NCI-H524 (cell line): ENCODE results near the gene ANKAR.
"Not testable (repeated sequence)": the region's sequence is repeated elsewhere in the genome, so short reads cannot be mapped to it uniquely, and the experiment has no call there.

Source experiments
- DNase-seq, 2 experiments: peaks; one replicate each; lab custom pipeline; 2025; lab: John Stamatoyannopoulos, UW

ANKAR gene, protein sequence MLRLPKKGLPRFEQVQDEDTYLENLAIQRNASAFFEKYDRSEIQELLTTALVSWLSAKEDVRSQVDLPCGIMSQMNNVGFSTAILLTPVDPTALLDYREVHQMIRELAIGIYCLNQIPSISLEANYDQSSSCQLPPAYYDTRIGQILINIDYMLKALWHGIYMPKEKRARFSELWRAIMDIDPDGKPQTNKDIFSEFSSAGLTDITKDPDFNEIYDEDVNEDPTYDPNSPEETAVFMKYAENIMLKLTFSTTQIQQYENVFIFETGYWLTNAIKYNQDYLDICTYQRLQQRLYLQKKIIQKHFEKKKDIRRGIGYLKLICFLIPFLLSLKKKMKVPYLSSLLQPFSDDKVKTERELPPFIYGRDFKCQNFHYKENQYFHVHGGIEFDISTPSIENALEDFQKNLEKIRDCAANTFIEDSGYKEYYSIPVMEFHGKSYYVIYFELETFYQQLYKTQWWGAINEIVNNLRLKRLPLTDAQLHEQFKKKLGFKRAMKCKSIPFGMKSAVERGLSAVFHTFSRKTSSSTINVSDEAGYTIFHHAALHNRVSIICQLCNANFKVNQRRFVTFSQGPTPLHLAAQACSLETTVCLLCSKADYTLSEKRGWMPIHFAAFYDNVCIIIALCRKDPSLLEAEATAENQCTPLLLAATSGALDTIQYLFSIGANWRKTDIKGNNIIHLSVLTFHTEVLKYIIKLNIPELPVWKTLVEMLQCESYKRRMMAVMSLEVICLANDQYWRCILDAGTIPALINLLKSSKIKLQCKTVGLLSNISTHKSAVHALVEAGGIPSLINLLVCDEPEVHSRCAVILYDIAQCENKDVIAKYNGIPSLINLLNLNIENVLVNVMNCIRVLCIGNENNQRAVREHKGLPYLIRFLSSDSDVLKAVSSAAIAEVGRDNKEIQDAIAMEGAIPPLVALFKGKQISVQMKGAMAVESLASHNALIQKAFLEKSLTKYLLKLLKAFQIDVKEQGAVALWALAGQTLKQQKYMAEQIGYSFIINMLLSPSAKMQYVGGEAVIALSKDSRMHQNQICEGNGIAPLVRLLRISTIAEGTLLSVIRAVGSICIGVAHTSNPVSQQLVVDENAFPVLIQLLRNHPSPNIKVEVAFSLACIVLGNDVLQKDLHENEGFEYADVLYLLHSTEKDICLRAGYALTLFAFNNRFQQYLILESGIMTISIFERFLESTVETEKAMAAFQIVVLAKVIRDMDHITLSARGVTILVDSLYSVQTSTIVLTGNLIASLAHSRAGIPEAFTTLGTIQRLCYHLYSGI (N-terminal part only)

DNA sequence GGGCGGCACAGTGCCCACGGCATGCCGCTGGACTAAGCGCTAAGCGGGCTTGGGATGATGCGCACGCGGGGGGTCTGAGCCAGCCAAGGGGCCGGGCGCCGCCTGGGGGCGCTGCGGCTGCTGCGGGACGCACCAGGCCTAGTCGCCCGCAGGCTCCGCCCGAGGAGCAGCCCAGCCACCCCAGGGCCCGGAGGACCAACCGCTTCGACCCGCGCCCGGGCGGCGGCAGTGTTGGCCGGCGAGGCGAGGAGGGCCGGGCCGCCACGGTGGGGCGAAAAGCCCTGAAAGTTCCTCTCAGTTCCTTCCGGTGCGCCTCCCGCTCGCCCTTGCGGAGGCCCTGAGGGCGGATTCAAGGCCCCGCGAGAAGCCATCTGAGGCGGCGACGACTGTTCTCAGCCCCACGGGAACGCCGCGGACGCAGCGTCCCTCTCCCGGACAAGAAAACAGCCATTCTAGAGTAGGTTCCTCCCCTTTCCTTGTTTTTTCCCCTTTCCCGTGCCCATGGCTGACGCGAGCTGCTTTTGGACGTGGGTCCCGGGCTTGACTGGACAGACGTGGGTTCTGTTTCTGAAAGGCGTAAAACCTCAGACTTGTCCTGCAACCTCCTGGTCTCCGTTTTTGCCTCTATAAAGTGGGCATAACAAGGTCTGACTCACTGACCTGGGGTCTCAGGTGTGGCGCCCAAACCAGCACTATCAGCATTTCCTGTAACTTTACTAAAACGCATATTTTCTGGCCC is at the start of gene ANKAR:
TSS of gene ANKAR (plus strand) at position 297 of the 739 bp plus-strand sequence. CDS start 1,821 bp downstream, outside the sequence.
- DNase-seq = no peak

DNA sequence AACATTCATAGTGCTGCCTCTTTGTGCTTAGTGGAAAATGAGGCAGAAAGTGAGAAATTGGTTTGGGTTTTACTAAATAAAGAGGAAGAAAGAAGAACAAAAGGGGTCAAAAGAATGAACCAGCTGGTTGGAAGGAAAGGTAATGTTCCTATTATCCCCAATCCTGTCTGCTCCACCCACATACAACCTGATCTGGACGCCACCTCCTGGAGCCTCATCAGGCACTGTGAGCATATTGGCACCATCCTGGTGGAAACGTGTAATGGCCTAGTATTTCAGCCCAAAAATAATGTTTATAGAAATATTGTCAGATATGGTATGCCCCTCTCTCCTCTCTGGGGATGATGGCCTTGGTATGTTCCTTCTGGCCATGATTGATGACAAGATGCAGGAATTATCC is 48.8 kb upstream of the ANKAR start:
- DNase-seq = no peak

DNA sequence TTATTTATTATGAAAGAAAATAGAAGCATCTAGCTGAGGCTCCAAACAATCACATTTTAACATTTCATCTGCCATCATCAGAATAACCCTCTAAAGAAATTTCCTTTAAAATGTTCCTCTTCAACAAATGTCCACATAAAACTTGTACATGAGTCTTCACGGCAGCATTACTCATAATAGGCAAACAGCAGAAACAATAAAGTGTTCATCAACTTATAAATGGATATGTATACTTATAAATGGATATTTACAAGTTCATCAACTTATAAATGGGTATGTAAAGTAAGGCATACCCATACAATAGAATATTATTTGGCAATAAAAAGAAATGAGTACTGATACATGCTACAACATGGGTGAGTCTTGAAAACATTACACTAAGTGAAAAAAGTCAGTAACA is 46.7 kb upstream of the ANKAR start:
- DNase-seq = no peak

DNA sequence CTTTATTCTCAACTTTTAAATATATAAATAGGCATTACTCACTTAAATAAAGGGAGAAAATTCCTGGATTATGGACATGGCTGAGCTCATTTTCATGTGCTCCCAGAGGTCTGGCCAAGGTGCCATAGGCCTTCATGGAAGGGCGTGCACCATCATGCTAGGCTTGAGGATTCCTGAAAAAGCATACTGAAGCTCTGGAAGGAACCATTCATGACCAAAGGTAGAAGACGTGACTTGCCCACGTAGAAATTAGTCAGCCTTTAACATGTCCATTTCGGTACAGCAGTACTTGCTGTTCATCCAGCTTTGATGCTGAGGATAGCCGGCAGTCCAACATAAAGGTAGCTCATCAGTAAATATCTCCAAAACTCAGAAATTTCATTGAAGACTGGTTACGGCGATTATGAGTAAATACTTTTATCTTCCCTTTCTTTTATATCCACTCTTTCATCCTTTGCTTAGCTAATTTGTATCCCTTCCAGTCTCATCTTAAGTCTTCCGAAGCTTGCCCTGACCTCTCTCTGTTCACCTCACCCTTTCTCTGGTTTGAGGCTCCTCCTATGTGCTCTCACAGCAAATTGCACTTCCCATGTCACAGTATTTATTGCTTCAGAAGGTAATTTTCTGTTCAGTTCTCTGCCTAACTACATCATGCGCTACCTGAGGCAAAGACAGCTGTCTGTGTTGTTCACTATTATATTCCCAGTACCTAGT is 45.5 kb upstream of the ANKAR start:
- no peak for DNase-seq

DNA sequence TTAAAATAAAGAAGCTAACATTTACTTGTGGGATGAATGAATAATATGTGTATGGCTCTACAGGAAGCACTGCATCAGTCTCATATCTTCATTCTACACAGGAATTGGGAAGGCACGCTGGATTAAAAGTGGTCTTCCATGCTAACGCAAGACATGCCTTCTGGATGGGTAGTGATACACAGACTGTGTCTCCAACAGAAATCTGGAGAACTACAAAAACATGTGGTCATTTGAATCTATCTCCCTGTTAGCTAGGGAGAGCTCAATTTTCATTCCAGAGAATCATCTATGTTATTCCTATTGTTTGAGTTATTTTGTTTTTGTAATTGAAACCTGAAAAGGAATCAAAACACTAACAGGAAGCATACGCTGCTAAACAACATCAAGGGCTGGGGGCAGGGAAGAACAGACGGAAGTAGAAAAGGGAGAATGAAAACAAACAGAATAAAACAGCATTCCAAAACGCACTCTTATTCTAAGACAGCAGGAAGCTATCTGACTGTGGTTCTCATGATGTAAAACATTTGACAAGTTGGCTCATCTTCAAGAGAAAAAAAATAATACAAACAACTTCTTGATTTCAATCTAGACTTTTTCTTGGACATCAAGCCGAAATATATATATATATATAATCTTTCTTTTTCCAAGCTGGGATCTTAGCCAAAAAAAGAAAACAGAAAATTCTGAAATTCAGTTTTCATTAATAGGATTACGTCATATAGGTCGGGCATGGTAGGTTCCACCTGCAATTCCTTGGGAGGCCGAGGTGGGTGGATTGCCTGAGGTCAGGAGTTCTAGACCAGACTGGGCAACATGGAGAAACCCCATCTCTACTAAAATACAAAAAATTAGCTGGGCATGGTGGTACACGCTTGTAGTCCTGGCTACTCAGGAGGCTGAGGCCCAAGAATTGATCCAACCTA is 44.7 kb upstream of the ANKAR start:
- no peak for DNase-seq

DNA sequence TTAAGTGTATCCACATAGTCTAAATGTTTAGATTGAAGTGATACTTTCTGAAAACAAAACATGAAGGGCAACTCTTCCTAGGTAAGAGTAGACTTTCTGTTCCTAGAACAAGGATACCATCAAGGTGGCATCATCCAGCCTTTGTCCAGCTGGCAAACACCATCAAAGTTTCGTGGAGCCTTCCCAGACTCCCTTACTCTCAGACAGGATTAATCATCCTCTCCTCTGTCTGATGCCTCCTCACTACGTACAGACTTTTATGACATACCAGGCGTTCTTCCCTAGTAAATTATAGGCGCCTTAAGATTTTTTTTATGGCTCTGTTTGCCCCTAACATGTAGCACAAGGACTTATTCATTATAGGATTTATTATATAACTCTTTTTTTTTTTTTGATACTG is 42.6 kb upstream of the ANKAR start:
- DNase-seq = no peak

DNA sequence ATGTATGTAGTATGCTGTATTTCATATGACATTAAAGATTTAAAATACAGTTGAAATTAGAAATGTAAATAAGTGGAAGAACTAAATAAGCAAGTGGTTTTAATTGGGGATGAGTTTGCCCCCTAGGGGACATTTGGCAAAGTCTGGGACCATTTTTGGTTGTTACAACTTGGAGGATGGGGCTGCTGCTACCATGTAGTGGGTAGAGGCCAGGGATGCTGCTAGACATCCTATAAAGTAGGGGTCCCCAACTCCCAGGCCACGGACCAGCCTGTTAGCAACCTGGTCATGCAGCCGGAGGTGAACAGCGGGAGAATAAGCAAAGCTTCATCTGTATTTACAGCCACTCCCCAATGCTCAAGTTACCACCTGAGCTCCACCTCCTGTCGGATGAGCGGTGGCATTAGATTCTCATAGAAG is 41.1 kb upstream of the ANKAR start:
- DNase-seq = no peak

DNA sequence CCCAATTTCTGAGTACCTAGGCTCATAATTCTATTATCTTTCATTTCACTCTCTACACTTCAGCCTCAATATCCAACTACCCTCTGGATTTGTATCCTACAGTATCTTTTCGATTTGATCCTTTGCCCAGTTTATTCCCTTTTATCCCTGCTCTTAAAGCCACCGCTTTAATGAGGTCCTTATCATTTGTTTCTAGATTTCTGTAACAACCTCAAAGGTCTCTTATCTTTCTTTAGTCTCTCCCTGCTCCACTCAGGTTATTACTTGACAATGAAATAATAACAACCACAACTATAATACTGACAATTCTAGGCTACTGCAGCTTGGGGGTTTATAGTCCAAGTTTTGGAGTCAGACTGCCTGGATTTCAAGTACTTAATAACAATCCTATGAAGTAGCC is 39.1 kb upstream of the ANKAR start:
- DNase-seq = no peak

DNA sequence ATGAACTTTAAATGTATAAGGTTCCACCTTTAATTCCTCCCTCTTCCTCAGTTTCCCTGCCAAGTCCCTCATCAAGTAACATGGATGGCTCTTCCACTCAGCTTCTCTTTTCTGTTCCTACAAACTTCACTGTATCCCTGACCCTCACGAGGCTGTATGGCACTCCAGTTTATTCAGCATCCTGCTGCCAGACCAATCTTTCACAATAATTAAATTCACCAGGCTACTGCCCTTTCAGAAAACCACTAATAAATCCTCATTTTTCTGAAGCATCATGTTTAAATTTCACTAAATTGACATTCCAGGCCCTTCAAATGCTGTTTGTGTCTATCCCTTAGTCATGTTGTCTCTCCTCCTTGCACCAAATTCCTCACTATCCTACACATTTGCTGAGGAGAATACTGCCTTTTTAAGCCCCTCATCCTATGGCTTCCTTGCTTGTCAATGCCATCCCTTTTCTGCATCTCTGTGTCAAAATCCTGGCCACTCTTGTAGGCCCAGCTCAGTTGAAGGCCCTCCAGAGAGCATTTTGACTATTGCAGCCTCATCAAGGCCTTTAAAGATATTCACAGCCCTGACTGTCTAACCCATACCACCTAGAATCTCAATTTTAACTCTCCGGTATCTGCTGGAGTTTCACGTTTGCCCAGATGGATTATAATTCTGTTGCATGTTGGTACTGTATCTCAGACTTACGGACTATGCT is 36.0 kb upstream of the ANKAR start:
- no peak for DNase-seq

DNA sequence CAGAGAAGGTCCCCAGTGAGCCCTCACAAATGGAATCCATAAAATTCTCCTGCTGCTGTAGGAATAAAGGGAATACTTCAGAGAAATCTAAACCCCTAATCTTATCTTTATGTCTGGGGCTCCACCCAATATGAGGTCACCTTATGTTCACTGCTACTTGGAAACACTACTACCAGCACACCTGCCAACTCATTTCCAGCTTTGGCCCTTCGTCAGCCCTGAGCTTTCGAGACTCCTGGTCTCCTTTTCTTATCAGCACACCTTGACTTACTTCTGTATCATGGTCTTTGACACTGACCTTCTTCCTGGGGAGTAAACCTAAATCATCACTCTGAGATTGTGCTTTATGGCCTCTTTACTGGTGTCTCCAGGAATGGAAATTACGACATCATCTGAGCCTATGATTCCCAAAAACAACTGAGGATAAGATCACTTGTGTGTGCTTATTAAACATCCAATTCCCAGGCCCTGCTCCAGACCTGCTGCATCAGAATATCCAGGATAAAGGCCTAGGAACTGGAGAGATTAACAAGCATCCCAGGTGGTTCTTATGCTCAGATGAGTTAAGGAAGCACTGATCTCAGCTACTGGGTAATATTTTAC is 35.4 kb upstream of the ANKAR start:
- no peak for DNase-seq

DNA sequence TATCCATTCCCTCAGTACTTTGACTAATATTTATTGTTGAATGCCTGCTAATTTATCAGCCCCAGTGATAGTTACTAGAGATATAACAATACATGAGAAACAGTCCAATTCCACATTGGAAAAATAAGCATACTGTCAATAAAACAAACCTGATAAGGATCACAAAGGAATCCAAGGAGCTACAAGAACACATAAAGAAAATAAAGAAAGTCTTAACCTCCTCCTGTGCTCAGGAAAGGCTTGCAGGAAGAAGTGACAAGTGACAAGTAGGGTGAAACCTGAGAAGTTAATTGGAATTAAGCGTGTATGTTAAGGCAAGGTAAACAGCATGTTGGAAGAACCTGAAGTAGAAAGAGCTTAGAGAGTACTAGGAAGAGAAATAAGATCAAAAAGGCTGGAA is 33.5 kb upstream of the ANKAR start:
- DNase-seq = peak in 1 of 2 experiments; percentile 42

DNA sequence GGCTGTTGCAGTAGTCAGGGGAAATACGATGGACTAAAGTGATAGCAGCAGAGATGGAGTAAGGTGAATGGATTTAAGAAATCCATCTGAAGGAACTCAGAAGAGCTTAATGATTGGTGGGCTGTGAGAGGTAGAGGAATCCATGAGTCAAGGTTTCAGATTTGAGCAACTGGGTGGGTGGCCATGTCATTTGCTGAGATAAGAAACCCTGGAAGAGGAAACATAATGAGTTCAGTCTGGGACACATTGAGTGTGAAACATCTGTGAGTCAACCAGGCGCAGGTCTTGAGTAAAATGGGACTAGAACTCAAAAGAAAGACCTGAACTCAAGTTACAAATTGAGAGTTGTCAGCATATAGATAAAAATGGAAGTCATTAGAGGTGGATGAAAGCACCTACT is 32.9 kb upstream of the ANKAR start:
- DNase-seq = no peak

DNA sequence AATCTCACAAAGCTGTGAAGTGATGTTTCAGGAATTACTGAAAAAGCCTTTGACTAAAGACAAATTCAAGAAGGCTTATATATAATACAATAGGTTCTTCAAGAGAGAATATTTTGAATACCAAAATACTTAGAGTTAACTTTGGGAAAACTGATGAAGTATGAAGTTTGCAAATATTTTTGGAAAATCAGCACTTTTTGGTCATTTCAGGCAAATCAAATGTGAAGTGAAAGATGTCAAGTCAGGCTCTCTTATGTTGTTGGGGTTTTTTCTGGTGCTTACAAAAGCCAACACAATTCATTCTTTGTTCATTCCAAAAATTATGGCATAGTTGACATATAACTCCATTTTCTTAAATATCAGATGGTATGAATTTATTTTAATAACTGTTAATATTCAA is 27.9 kb upstream of the ANKAR start:
- DNase-seq = no peak

DNA sequence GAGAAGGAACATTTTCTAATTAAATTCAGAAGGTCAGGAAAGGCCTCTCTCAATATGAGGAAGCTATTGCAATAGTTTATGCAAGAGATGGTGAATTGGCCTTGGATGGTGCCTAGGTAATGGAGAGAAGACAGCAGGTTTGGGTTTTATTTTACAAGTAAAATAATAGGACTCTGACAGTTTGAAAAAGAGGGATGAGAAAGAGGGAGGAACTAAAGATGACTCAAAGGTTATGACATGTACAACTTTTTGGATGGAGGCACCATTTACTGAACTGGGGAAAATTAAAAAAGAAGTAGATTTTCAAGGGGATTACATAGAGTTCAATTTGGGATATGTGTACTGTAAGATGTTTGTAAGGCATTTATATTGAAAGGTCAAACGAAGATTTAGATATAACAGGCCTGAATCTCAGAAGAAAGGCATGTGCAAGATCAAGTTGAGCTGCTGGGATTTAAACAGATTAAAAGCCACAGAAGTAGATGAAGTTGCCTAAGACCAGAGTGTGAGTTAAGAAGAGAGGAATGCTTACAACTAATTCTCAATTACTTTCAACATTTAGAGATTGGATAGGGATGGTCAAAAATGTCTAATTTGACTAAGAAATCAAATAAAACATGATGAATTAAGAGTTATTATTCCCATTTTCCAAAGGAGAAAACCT is 25.5 kb upstream of the ANKAR start:
- DNase-seq = no peak

DNA sequence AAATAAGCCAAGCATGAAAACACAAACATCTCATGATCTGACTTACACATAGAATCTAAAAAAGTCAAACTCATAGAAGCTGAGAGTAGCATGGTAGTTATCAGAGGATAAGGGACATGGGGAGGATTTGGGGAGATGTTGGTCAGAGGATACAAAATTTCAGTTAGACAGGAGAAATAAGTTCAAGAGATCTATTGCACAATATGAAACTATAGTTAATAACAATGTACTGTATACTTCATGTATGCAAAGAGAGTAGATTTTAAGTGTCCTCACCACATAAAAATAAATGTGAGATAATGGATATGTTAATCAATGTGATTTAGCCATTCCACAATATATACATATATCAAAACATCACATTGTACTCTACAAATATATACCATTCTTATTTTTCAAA is 23.2 kb upstream of the ANKAR start:
- no peak for DNase-seq

DNA sequence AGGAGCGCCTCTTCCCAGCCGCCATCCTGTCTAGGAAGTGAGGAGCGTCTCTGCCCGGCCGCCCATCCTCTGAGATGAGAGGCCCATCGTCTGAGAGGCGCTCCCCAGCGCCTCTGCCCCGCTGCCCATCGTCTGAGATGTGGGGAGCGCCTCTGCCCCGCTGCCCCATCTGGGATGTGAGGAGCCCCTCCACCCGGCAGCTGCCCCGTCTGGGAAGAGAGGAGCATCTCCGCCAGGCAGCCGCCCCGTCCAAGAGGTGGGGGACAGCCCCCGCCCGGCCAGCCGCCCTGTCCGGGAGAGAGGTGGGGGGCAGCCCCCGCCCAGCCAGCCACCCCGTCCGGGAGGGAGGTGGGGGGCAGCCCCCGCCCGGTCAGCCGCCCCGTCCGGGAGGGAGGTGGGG is 21.0 kb upstream of the ANKAR start:
- not testable (repeated sequence) for DNase-seq

DNA sequence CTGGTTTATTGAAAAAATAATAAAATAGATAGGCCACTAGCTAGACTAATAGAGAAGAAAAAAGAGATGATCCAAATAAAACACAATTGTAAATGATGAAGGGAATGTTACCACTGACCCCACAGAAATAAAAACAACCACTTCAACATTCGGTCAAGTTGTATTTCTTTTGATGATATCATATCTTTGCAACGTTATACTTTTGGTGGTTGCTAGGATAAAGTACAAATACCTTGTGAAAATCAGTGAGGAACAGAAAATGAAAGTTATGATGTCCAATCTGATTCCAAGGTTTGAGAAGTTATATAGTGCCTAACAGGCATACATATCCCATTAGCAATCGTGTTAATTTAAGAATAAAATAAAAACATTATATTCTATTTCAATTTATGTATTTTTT is 19.8 kb upstream of the ANKAR start:
- DNase-seq = no peak

DNA sequence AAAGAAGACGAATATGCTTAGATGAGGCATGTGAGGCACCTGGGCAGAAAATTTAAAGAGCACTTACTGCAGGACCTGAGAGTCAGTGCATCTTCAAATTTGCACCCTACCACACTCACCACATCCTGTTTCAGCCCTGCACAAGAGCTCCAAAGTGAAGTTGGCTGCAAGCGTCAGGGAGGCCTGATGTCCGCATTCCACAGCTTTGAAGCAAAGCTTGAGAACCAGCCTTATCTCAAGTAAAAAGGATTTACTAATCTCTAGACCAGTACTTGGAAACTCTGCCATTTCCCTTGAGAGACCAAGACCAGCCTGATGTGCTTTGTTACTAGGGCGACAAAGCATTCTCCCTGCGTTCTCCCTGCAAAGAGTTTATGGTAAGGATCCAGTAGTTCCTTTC is 16.6 kb upstream of the ANKAR start:
- no peak for DNase-seq
